Activated CD8-positive, alpha-beta memory T cell treated with anti-CD3 and anti-CD28 coated beads, Interleukin-2, amount 50 U/mL, for 1 hour (primary cell): ENCODE measurements around the gene PDE6H.

Experiments
- DNase-seq: peaks from one replicate; pipeline ENCODE4 v3.0.0-alpha.2; 2020; ENCODE audit errors: extremely low read depth

The PDE6H gene

DNA sequence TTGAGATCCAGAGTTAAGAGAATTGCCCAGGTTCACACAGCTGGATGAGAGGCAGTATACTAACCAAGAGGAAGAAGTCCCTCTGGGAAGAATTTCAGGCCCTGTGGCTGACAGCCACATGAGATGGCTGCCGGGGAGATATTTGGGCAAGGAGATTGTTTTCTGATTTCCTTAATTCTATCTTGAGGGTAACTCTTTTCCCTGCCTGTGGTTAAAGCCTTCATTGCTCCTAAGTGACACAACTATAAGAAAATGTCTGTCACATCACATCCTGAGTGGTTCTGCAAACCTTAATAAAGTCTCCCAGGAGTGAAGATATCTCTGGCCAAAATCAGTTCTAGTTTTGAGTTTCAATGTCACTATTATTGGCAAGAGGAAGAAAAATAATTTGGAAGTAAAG is 21.0 kb upstream of the PDE6H start:
- no peak for DNase-seq

DNA sequence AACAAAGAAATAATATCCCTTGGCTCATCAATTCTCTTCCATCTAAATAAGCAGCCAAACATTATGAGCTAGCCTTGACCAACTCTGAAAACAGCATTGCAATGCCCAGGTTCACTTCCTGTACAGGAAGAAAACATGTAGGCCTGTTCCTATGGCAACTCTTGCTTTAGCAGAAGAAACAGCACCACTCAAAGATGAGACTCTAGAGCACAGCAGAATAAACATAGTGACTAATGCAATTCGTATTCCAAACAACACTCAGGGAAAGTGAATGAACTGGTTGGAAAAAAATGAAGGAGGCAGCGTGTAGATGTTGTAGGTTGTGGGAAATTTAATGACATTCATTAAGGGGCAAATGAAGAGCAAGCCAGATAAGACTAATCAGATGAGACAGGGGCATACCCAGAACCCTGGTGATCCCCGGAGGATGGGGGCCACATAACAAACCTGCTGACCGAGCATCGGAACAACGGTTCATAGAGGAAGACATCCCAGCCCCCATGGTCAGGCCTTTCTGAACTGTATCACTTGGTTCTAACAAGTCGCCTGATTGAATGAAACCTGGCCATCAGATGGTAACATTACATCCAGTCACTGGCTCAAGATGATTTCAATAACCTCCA is 20.4 kb upstream of the PDE6H start:
- DNase-seq = no peak

DNA sequence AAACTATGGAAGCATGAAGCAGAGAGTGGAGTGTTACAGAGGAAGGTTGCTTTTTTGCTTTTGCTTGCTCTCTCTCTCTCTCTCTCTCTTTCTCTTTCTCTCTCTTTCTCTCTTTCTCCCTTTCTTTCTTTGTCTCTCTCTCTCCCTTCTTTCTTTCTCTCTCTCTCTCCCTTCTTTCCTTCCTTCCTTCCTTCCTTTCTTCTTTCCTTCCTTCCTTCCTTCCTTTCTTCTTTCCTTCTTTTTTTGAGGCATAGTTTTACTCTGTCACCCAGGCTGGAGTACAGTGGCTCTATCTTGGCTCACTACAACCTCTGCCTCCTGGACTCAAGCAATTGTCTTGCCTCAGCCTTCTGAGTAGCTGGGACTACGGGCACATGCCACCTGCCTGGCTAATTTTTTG is 19.1 kb upstream of the PDE6H start:
- no peak for DNase-seq

DNA sequence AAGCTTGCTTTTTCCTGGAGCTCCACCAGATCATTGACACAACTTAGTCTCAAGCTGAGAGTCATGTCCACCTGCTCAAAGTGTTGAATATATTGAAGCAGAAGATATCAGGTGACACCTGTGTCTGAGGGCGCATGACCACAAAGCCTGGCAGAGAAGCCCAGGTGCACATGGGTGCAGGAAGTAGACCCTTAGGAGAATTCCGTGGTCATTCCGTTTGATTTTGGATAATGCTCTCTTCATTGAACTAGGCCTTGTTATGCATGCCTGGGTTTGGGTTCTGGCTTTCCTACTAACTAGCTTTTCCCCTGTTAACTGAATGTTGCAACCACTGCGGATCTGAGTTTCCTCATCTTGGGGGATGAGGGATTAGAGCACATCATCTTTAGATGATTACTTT is 18.6 kb upstream of the PDE6H start:
- no peak for DNase-seq

DNA sequence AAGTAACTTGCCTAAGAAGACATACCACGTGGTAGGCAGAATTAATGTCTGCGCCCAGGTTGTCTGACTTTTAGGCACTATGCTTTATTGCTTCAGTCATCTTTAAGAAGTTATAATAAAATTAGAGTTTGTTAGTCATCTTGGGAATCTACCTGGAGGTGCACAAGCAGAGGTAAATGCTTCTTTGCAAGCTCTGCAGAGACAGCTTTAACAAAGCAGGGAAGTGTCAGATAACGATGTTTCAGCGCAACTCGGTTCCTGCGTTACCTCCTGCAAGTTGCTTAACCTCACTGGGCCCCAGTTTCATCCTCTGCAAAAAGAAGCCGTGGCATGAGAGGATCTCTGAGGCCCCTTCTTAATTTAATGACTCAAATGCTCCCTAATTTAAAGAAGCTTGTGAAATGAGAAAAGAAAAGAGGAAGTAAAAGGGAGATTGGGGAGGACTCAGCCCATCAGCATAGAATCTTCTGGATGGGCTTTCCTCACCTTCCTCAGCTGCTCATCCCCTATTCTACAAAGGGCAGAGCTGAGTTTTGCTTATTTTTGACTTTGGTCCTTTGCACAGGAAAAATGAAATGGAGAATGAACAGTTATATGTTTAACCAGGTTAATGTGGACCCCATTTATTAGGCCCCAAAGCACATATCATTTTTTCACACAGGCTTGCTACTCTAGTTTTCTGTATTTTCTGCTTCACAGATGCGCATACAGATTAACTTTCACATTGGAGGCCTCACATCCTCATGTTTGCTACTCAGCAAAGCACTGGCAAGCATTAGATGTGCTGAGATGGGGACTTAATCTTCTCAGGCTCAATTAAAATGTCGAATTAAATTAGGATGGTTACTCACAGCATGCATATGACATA is 16.6 kb upstream of the PDE6H start:
- no peak for DNase-seq

DNA sequence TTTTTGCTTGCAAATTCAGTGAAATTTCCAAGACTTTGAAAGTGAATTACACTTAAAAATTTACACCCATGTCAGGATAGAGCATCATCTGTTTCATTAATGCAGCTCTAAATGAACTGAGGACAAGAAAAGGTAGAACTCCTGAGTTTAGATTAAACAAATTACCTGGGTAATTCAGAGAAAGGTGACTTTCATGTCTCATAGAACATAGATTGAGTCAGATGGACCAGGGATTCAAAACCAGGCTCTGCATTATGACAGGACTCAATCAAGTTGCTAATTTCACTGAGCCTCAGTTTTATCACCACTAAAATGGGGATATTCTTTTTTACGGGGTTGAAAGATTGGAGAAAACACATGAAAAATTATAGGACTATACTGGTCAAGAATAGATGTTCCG is 15.9 kb upstream of the PDE6H start:
- DNase-seq = no peak

DNA sequence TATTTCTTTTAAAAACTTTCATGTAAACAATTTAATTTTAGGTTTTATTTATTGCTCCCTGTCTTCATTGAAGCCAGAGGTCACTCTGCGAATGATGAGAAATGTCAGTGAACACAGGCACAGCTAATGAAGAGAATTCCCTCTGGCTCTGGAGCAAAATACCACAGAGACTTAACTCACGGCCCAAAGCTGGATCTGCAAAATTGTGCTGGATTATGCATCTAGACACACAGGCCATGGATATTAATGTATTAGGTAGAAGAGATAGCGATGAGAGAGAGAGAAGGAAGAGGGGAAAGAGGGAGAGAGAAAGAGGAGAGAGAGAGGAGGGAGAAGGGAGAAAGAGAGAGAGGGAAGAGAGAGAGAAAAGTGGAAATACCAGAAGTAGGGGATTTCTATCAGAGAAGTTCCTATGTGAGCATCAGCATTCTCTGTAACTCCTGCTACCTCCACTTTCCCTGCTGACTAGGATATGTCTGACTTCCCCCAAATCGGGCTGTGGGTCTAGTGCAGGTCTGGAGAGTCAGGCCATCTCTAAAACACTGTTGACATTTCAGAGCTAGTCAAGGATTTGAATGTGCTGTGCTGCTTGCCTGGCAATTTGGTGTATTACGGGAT is 15.2 kb upstream of the PDE6H start:
- DNase-seq = no peak

DNA sequence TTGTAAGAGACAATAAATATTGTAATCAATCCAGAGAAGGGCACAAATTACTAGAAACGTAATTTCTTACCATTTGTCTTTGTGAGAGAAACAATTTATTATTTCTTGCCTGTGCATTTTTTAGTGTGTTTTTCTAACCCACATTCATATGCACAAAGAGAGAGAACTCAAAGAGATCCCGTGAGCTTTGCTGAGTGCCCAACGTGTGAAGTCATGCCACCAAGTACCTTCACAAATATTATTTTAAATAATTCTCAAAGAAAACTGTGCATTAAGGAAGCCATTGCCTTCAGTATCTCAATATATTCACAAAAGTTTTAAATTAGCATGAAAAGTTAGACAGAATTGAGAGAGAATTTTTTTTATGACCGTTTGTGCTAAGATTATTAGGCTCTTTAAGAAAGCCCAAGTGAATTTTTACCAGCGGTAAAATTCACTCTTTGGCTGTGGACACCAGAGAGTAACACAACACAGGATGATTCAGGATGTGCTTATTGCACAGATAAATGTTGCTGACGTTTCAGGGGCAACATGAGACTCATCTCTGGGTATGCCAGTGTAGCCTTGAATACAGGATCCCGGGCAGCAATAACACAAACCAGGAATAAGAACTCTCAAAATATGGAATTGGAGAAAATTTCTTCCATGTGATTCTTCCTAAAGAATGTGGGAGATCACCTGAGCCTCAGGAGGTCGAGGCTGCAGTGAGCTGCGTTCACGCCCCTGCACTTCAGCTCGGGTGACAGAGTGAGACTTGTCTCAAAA is 14.3 kb upstream of the PDE6H start:
- no peak for DNase-seq

DNA sequence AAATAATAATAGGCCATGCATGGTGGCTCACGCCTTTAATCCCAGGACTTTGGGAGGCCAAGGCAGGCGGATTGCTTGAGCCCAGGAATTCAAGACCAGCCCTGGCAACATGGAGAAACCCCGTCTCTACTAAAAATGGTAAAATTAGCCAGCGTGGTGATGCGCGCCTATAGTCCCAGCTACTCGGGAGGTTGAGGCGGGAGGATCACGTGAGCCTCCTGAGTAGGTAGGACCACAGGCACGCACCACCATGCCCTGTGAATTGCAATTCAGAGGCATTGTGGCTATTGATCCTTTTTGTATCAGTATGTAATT is 13.8 kb upstream of the PDE6H start:
- DNase-seq = no peak

DNA sequence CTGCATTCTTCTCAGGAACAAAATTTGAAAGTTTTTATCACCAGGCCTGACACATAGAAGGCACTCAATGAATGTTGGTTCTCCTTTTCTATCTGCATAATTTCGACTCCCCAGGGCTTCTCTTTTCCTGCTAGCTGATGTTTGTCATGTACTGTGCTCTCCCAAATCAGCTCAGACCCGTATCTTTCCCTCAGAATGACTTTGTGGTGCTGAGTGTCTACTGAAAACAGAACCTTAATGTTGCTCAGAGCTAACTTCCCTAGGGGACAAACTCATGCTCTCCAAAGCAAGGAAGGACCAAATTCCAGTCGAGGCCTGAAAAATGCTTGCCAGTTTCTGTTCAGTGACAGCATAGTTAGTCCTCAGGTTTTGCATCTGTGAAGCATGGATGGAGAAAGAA is 13.4 kb upstream of the PDE6H start:
- DNase-seq = no peak

DNA sequence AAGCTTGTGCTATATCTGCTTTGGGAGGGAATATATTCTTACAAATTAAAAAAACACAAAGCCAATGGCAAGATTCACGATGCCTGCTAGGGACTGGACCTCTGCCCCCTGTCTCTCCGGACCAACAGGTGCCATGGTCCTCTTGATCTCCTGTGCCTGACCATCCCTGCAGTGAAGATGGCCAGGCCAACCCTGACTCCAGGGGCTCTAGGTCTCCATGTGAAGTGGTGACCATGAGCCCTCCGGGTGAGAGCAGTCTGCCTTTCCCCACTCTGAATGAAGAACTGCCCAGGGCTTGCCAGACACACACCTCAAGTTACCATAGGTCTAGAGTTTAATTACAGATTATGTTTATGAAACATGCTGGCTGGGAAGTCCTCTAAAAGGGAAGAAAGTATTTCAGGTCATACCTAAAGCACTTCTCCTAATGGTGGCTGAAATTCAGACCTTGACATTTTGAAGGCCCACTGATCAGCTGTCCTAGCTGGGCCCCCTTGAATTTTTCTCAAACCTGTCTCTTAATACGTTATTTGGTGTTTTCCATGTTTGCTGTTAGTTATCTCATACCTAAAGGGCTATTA is 12.8 kb upstream of the PDE6H start:
- DNase-seq = no peak

DNA sequence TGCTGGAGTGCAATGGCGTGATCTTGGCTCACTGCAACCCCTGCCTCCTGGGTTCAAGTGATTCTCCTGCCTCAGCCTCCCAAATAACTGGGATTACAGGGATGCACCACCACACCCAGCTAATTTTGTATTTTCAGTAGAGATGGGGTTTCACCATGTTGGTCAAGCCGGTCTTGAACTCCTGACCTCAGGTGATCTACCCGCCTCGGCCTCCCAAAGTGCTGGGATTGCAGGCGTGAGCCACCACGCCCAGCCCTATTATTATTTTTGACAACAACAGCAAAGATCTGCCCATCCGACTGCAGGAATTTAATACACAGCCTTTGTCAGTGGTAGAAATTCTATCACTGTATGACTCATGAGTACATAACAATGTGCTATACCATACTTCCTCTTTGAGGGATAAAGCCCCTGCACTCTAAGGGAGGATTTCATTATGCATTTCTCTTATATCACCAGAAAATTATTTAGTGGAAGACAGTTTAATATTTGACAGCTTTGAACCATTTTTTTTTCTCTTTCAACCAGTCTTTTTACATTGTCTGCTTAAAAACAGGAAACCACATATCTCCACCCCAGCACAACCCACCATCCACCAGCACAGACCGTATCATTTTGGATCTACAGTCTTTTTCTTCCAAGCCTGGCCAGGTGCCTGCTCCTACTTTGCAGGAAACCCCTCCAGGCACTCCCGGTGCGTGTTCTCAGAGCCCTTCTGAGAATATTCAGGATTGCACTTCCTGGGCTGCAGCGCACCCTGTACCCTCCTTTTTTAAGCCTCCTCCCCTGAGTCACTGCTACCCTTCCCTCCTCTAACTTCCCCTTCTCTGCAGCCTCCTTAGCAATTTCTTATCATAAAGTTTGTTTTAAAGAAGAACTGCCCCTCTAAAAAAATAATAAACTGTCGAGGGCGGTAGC is 12.0 kb upstream of the PDE6H start:
- DNase-seq = no peak

DNA sequence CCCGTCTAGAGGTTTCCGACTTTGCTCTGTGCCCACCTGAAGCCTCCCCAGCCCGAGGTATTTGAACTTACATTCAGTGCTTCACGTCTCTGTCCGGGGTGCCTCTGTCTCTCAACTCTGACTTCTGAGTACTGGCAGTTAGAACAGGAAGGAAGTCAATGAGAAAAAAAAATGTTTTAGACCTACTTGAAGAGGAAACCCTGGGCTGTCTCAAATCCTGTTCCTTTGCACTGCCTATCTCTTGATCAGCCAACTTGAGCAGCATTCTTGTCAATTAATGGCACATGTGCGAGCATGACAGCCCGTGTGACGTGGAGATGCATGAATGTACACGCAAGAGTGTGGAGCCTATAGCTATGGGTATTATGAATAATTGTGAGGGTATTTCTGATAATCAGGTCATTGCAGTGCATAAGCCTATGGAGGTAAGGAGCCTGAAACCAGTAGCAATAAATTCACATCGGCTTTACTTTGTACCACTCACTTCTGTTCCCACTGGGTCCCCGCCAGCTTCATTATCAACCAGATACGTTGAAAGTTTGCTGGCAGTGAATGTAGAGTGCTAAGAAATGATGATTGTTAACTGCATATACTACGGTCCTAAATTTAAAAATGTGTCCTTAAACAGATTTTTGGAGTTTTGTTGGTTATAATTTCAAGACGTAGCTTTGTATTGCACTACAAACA is 11.2 kb upstream of the PDE6H start, which contains the start of gene ARHGDIB:
ARHGDIB (minus strand) TSS at position 136 of the 687 bp plus-strand sequence. CDS start 10,889 bp downstream, outside the sequence.
- peak; percentile 88 for DNase-seq

DNA sequence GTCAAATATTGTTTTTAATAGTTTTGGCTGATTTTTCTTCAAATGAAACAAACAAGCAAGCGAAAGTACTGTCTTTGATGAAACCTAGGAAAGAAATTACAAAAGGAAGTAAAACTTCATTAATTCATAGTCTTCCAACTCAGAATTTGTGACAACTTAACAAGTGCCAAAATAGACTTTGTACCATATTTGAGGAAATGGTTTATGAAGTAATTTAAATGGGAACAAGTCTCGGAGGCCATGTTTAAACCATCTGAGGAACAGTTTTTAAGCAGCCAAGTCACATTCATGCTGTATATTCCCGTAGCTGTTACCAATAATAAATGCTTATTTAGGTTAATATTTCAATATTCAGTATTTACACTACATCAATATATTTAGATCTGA is 10.7 kb upstream of the PDE6H start:
- DNase-seq = no peak

DNA sequence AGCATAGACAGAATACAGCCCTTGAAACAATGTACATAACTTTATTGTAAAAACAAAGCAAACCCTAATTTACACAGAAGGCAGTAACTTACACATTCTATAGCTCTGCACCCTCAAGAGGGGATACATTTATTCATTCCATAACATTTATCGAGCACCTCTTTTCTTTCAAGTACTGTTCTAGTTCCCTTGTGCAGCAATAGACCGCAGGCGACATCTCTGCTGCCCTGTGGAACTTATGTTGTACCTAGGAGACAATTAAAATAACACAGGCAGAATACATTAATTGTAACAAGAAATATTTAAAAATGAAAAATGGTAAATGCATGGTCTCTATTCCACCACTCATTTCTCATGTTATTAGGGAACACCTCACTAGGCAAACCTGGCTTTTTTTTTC is 10.0 kb upstream of the PDE6H start:
- DNase-seq = no peak

DNA sequence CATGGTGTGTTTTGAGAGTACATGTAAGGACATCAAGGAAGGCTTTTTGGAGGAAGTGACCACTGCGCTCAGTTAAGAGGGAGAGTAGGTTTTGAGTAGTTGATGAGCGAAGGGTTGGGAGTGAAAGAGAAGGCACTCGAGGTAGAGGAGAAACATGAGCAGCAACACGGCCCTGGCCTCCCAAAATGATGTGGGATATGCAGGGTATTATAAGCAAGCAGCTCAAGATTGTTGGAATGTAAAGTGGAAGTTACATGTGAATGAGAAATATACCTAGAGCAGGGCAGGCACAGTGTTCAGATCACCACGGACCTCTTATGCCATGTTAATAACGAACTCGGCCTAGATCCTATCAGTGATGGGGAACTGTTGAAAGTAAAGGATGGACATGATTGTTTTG is 9.3 kb upstream of the PDE6H start:
- DNase-seq = no peak

DNA sequence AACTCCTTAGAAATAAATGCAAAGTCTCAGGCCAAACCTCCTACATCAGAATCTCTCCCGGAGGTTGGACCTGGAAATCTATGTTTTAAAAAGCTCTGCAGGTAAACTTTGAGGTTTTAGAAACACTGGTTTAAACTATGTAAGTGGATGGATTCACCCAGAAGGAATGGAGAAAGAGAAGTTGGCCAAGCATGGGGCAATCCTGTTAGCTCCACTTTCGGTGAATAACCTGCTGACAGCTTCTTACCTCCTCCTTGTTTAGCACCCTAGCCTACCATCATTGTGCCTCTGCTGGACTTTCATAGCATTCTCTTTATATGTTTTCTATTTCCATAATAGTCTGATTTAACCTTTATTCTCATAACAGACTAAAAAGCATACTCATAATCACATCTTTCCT is 8.4 kb upstream of the PDE6H start:
- DNase-seq = no peak

DNA sequence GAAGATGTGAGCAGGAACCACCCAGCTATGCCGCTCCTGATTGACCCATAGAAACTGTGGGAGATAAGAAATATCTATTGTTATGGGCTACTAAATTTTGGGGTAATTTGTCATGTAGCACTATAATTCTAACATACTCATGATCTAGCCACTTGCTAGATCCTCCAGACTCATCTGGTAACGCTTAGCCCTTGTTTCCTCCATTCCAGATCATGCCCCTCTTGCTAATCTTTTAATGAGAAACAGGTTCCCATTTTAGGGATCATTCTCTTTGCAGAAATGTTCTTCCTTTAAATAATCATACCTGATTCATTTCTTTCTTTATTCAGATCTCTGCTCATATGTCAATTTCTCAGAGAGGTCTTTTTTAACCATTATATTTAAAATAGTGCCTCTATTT is 7.6 kb upstream of the PDE6H start:
- no peak for DNase-seq

DNA sequence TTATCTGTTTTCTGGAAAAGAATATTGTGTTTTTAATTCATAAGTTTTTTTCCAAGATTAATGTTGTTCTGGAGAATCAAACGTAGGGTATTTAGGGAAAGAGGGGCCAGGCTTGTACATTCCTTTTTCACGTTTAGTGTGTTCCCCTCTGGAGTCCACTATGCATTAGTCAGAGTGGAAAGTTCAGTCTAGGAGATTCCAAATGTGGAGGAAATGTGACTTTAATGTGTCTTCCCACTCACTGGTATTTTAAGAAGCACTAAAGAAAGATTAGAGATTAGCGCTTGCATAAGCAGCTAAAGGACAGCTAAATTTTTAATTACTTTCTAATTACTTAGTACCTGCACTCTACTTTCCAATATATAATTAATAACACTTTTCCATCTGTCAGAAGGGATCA is 4.4 kb upstream of the PDE6H start:
- DNase-seq = no peak

DNA sequence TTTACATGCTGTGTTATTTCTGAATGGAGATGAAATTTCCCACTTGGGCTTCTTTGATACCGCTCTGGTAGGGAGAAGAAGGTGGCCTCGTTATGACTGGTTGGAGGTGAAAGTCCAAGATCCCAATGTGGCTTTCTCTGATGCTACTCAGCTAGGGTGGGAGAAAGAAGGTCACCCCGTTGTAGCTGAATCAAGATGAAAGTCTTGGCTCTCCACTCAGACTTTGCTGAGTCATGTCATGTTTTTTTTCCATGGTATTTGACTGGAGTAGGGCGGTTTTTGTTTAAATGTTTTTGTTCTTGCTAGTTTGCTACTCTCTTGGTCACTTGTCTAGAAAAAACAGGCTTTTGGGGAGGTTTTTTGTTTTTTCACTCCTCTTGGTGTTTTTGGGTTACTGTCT is 2.4 kb upstream of the PDE6H start:
- no peak for DNase-seq
